HG03196 (cell line): ENCODE data around the gene WASHC2C.
"Not testable (repeated sequence)": the region's sequence is repeated elsewhere in the genome, so short reads cannot be mapped to it uniquely, and the experiment has no call there.

ENCODE experiments used
- ATAC-seq: cut with Tn5 transposase; IDR thresholded peaks from one replicate; pipeline ENCODE4 v1.9.1; 2021; ENCODE audit not compliant: unreplicated experiment

The WASHC2C gene

GRCh38 chr10:45726703-45727420 lies at the start of gene WASHC2C:
Gene WASHC2C (plus strand): TSS chr10:45727266. CDS start chr10:45727318, 52 bp downstream.
- peak; percentile 87 for ATAC-seq

GRCh38 chr10:45678467-45678866 lies 48.6 kb upstream of the WASHC2C start:
- ATAC-seq = not testable (repeated sequence)

GRCh38 chr10:45710200-45710796 lies 16.8 kb upstream of the WASHC2C start:
- ATAC-seq = not testable (repeated sequence)

- not testable (repeated sequence) for ATAC-seq
Observed at GRCh38 chr10:45711223-45711622, 15.8 kb upstream of the WASHC2C start.

- ATAC-seq = not testable (repeated sequence)
Observed at GRCh38 chr10:45717053-45717452, 10.0 kb upstream of the WASHC2C start.

- not testable (repeated sequence) for ATAC-seq
Observed at GRCh38 chr10:45717642-45718041, 9.4 kb upstream of the WASHC2C start.

- not testable (repeated sequence) for ATAC-seq
Observed at GRCh38 chr10:45721503-45721902, 5.6 kb upstream of the WASHC2C start.

- not testable (repeated sequence) for ATAC-seq
Observed at GRCh38 chr10:45723851-45724250, 3.2 kb upstream of the WASHC2C start.

- peak; percentile 40 for ATAC-seq
Observed at GRCh38 chr10:45727421-45727965, 427 bp downstream of the WASHC2C start.

GRCh38 chr10:45734449-45734848 lies 7.4 kb downstream of the WASHC2C start:
- not testable (repeated sequence) for ATAC-seq

GRCh38 chr10:45734867-45735266 lies 7.8 kb downstream of the WASHC2C start:
- not testable (repeated sequence) for ATAC-seq

- not testable (repeated sequence) for ATAC-seq
Observed at GRCh38 chr10:45741559-45741958, 14.5 kb downstream of the WASHC2C start.

GRCh38 chr10:45742014-45742413 lies 14.9 kb downstream of the WASHC2C start:
- not testable (repeated sequence) for ATAC-seq

- not testable (repeated sequence) for ATAC-seq
Observed at GRCh38 chr10:45751141-45751540, 24.1 kb downstream of the WASHC2C start.

- ATAC-seq = not testable (repeated sequence)
Observed at GRCh38 chr10:45752210-45752609, 25.1 kb downstream of the WASHC2C start.

- not testable (repeated sequence) for ATAC-seq
Observed at GRCh38 chr10:45753979-45754495, 27.0 kb downstream of the WASHC2C start.

- not testable (repeated sequence) for ATAC-seq
Observed at GRCh38 chr10:45755083-45755482, 28.0 kb downstream of the WASHC2C start.

- not testable (repeated sequence) for ATAC-seq
Observed at GRCh38 chr10:45756065-45756464, 29.0 kb downstream of the WASHC2C start.

- not testable (repeated sequence) for ATAC-seq
Observed at GRCh38 chr10:45757661-45758396, 30.8 kb downstream of the WASHC2C start.

GRCh38 chr10:45761622-45762021 lies 34.6 kb downstream of the WASHC2C start:
- ATAC-seq = not testable (repeated sequence)

GRCh38 chr10:45763037-45763436 lies 36.0 kb downstream of the WASHC2C start:
- ATAC-seq = not testable (repeated sequence)
